Activated T-helper 2 cell treated with anti-CD3 and anti-CD28 coated beads, Interferon-gamma antibody, Interleukin-2, Interleukin-4, amounts not matched to agents 10 μg/mL and 5 μg/mL and 100 μg/mL, durations not matched to agents 14 hours and 24 hours and 36 hours (primary cell): ENCODE measurements around the gene VWF. TPM values are rescaled to one million over a fixed set of nuclear protein-coding genes. Genes with fewer than 3 reads are reported as not detected.

Experiments
- DNase-seq: peaks from one replicate; pipeline ENCODE4 v3.0.0; 2021; ENCODE audit warnings: low spot score
- H3K27ac Mint-ChIP-seq: one replicate; pipeline ENCODE4 v1.8.0; 2021; ENCODE audit warnings: mixed read lengths
- H3K27me3 Mint-ChIP-seq: one replicate; pipeline ENCODE4 v1.8.0; 2021; ENCODE audit warnings: low read depth, mixed read lengths
- H3K36me3 Mint-ChIP-seq: one replicate; pipeline ENCODE4 v1.8.0; 2021; ENCODE audit warnings: low read depth, mixed read lengths
- H3K4me1 Mint-ChIP-seq: one replicate; pipeline ENCODE4 v1.8.0; 2021; ENCODE audit warnings: low read depth, mixed read lengths
- H3K4me3 Mint-ChIP-seq: one replicate; pipeline ENCODE4 v1.8.0; 2021; ENCODE audit warnings: low read depth, mild to moderate bottlenecking, moderate library complexity, mixed read lengths
- H3K9me3 Mint-ChIP-seq: one replicate; pipeline ENCODE4 v1.8.0; 2021; ENCODE audit warnings: mixed read lengths
- intact Hi-C: fragments of 100-400 bp; cut with micrococcal nuclease; formaldehyde crosslinking; loops from one replicate; pipeline ENCODE4 v1.15.1; 2023
- total RNA-seq: library from RNA; stranded (reverse); gene quantifications from 2 replicates; pipeline ENCODE4 v1.2.3, GENCODE V29; 2022

Gene VWF
- total RNA-seq, 1 donor from 2014 or later, result not detected

DNA sequence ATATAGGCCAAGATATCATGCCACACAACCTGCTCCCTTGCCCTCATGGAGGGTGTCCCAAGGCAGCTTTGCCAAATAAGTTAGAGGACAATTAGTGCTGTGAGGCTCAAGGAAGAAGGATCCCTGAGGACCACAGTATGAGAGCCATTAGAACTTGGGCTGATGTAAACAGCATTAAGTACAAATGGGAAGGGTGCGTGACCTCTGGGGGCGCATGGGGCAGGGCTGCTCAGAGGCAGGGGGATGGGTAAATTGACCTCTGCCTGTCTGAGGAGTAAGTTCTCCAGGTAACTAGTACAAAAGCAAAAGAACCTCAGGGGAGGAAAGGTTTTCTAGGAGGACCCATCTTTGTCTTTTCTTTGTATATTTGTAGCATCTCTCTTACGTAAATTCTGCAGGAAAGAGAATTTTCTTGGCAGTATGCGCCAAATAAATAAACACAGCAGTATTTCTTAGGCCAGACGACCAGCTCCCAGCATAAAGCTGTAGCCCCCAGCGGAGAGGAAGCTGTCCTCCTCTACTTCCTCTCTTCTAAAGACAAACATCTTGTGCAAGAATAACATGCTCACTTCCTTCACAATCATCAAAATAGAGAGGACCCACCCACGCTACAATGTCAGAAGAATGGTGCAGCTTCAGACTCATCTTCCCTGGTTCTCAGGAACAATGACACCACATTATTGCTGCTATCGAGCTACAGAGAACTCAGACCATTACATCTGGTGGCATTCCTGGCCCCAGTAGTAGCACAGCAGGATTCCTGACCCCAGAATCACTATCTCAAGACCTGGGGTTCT, 16.4 kb upstream of the VWF start:
- peaks cover 3% of the 10 kb centered on the region for H3K9me3 Mint-ChIP-seq
- peaks cover 22% of the 10 kb centered on the region for H3K4me1 Mint-ChIP-seq
- H3K27me3 Mint-ChIP-seq, result no peaks in the 10 kb centered on the region
- H3K4me3 Mint-ChIP-seq, result no peak overlapping the region
- peak overlapping the region; percentile 80 for H3K27ac Mint-ChIP-seq
- no peaks in the 10 kb centered on the region for H3K36me3 Mint-ChIP-seq
- intact Hi-C loops, result no loop called here
- no peak for DNase-seq

- intact Hi-C loops, result no loop called here
- no peak overlapping the region for H3K4me3 Mint-ChIP-seq
- no peak for DNase-seq
- H3K36me3 Mint-ChIP-seq, result no peaks in the 10 kb centered on the region
- peaks cover 3% of the 10 kb centered on the region for H3K9me3 Mint-ChIP-seq
- H3K27me3 Mint-ChIP-seq, result no peaks in the 10 kb centered on the region
- H3K27ac Mint-ChIP-seq, result no peak overlapping the region
- H3K4me1 Mint-ChIP-seq, result peaks cover 3% of the 10 kb centered on the region
These were observed 10.6 kb upstream of the VWF start for GRCh38 chr12:6135071-6135470.

DNA sequence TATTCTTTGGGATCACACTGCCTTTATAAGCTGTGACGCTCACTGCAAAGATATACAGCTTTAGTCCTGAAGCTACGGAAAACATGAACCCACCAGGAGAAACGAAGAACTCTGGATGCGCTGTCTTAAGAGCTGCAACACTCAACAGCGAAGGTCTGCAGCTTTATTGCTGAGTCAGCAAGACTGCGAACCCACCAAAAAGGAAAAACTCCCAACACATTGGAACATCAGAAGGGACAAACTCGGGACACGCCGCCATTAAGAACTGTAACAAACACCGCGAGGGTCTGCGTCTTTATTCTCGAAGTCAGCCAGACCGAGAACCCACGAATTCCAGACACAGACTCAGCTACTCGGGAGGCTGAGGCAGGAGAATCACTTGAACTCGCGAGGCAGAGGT, 9.2 kb upstream of the VWF start:
- Mint-ChIP-seq H3K36me3 (no peaks in the 10 kb centered on the region), H3K4me1 (no peaks in the 10 kb centered on the region), H3K27ac (no peak overlapping the region), H3K27me3 (no peaks in the 10 kb centered on the region), H3K9me3 (peaks cover 3% of the 10 kb centered on the region), H3K4me3 (no peak overlapping the region)
- intact Hi-C loops, result no loop called here
- DNase-seq, result no peak

DNA sequence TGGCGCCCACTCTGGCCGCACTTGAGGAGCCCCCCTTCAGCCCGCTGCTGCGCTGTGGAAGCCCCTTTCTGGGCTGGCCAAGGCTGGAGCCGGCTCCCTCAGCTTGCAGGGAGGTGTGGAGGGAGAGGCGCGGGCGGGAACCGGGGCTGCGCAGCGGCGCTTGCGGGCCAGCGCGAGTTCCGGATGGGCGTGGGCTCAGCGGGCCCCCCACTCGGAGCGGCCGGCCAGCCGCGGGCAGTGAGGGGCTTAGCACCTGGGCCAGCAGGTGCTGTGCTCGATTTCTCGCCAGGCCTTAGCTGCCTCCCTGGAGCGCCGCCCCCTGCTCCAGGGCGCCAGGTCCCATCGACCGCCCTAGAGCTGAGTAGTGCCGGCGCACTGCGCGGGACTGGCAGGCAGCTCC, 8.0 kb upstream of the VWF start:
- Mint-ChIP-seq H3K27me3 (peaks cover 2% of the 10 kb centered on the region), H3K36me3 (no peaks in the 10 kb centered on the region), H3K27ac (no peak overlapping the region), H3K4me3 (no peak overlapping the region), H3K4me1 (no peaks in the 10 kb centered on the region), H3K9me3 (peaks cover 3% of the 10 kb centered on the region)
- intact Hi-C loops, result no loop called here
- no peak for DNase-seq

DNA sequence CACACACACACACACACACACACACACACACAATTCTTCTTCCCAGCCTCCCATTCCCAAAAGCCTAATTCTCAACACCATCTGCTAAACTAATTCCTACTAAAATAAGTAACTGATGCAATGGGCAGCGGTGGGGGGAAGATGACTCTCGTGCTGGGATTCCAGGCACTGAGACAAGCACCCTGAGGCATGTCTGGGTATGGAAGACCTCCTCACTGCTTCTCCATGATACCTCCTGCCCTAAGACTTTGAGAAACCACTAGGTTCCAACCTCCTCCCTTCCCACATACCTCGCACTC, 789 bp upstream of the VWF start:
- no peaks in the 10 kb centered on the region for H3K36me3 Mint-ChIP-seq
- H3K4me3 Mint-ChIP-seq, result no peak overlapping the region
- intact Hi-C loops, result no loop called here
- no peaks in the 10 kb centered on the region for H3K9me3 Mint-ChIP-seq
- peaks cover 2% of the 10 kb centered on the region for H3K27me3 Mint-ChIP-seq
- H3K27ac Mint-ChIP-seq, result no peak overlapping the region
- DNase-seq, result no peak
- no peaks in the 10 kb centered on the region for H3K4me1 Mint-ChIP-seq

DNA sequence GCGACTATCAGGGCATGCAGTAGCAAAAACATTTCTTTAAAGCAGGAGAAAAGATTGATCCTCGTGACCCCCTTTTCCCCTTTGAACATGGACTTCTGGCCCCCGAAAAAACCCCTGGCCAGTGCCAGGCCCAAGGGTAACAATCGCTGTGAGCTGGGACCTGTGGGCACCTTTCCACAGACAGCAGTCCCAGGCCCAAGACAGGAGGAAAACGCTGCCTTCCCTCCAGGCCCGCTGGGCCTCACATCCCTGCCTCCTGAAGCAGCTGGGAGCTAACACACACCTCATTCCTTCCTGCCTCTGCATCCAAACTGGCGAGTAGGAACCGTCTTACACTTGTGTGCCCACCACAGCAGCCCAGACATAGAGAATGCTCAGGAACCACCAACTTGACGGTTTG, 1.2 kb downstream of the VWF start:
- intact Hi-C loops, result no loop called here
- Mint-ChIP-seq H3K9me3 (no peaks in the 10 kb centered on the region), H3K36me3 (no peaks in the 10 kb centered on the region), H3K4me3 (no peak overlapping the region), H3K27me3 (peaks cover 2% of the 10 kb centered on the region), H3K4me1 (no peaks in the 10 kb centered on the region), H3K27ac (no peak overlapping the region)
- no peak for DNase-seq

DNA sequence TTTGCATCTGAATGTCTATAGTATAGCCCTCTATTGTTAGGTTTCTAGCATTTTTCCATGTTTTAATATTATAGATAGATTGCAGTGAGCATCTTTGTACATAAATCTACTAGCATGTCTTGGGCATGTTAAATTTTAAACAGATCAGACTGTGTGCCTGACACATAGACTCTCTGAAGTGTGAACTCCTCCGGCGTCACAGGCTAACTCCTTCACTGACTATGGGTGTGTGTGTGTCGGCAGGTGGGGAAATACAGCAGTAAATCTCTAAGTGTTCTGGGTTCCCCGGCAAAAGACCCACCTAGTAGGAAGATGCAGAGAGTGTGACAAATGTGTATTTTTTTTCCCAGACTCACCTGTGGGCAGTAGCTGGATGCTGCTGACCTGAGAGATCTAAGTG, 2.3 kb downstream of the VWF start:
- Mint-ChIP-seq H3K27ac (no peak overlapping the region), H3K36me3 (no peaks in the 10 kb centered on the region), H3K9me3 (no peaks in the 10 kb centered on the region), H3K4me1 (no peaks in the 10 kb centered on the region), H3K27me3 (no peaks in the 10 kb centered on the region), H3K4me3 (no peak overlapping the region)
- intact Hi-C loops, result no loop called here
- DNase-seq, result no peak

DNA sequence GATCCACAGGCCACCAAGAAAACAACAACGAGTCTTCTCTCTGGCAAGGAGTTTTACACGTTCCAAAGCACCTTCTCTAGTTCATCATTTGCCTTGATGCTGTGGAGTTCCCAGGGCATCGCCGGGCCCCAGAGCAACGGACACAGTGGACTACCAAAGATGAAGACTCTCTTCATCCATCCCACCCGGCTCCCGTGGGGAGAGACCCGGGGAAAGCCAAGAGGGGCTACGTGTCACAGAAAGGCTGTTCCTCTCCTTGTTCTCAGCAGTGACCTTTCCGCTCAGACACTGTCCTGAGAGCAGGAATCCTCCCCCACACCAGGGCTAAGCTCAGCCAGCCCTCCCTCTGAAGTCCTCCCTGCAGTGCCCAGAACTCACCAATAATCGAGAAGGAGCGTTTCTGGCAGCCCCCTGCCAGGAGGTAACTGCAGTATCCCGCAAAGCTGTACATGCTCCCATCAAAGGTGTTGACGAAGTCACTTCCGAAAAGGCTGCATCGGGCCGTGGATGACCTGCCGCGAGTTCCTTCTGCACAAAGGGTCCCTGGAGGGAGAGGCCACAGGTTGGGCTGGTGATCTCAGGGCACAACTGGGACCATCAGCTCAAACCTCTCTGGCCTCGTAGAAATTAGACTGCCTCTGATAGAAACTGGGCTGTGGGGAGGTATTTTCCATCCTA, 3.5 kb downstream of the VWF start:
- no peak overlapping the region for H3K4me3 Mint-ChIP-seq
- DNase-seq, result no peak
- intact Hi-C loops, result no loop called here
- H3K27me3 Mint-ChIP-seq, result no peaks in the 10 kb centered on the region
- no peaks in the 10 kb centered on the region for H3K9me3 Mint-ChIP-seq
- H3K4me1 Mint-ChIP-seq, result peaks cover 2% of the 10 kb centered on the region
- no peaks in the 10 kb centered on the region for H3K36me3 Mint-ChIP-seq
- no peak overlapping the region for H3K27ac Mint-ChIP-seq

DNA sequence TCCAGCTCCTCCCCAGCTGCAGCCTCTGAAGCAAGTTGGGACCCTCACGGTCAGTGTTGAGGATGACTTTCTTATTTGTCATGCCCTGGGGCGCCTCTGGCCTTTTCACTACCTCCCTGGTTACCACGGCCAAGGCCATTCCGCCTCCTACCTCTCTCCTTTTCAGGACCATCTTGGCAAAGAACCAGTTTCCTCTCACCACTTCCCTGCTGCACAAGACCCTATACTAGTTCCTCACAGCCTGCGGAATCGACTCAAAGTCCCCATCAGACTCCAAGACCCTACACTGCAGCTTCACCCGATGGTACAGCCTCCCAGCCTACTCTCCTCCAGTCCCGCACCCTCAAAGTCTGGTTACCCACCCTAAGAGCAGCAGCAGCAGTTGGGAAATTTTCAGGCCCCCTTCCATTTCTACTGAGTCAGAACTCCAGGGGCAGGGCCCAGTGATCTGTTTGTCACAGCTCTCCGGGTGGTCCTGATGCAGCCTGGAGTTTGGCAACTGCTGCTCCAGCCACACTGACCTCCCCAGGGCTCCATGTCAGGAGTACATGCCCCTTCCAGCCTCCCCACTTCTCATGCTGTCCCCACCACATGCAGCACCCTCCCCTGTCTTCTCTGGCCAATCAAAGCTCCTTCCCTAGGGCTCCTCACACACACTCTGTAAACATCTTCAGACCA, 5.4 kb downstream of the VWF start:
- no peak for DNase-seq
- H3K9me3 Mint-ChIP-seq, result no peaks in the 10 kb centered on the region
- H3K36me3 Mint-ChIP-seq, result no peaks in the 10 kb centered on the region
- H3K4me3 Mint-ChIP-seq, result no peak overlapping the region
- no peak overlapping the region for H3K27ac Mint-ChIP-seq
- peaks cover 9% of the 10 kb centered on the region for H3K4me1 Mint-ChIP-seq
- no peaks in the 10 kb centered on the region for H3K27me3 Mint-ChIP-seq
- intact Hi-C loops, result no loop called here

GRCh38 chr12:6116471-6117021, 7.9 kb downstream of the VWF start:
- Mint-ChIP-seq H3K4me1 (peaks cover 9% of the 10 kb centered on the region), H3K27me3 (no peaks in the 10 kb centered on the region), H3K9me3 (no peaks in the 10 kb centered on the region), H3K27ac (no peak overlapping the region), H3K36me3 (no peaks in the 10 kb centered on the region), H3K4me3 (no peak overlapping the region)
- intact Hi-C loops, result no loop called here
- no peak for DNase-seq

GRCh38 chr12:6115389-6115788, 9.1 kb downstream of the VWF start:
- intact Hi-C loops, result no loop called here
- Mint-ChIP-seq H3K36me3 (no peaks in the 10 kb centered on the region), H3K27me3 (no peaks in the 10 kb centered on the region), H3K4me1 (peaks cover 9% of the 10 kb centered on the region), H3K9me3 (no peaks in the 10 kb centered on the region), H3K4me3 (no peak overlapping the region), H3K27ac (no peak overlapping the region)
- DNase-seq, result no peak

DNA sequence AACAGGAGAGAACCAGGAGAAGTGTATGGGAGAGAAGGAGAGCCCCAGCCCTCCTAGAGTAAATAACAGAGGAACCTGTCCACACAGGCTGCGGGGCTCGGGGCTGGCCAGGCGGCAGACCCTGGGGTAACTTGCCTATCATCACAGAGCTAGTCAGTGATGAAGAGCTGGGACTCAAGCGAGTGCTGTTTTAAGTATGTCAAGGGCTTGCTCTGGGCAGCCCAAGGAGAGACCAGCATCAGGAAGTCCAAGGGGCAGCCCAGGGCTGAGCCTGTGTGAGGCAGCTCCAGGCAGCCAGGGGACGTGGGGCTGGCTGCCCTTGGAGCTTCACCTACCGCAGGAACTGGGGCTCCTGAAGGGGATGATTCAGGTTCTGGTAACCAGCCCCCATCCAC, 10.0 kb downstream of the VWF start:
- H3K4me3 Mint-ChIP-seq, result no peak overlapping the region
- no peaks in the 10 kb centered on the region for H3K9me3 Mint-ChIP-seq
- no peaks in the 10 kb centered on the region for H3K36me3 Mint-ChIP-seq
- DNase-seq, result no peak
- H3K27me3 Mint-ChIP-seq, result no peaks in the 10 kb centered on the region
- no peak overlapping the region for H3K27ac Mint-ChIP-seq
- intact Hi-C loops, result no loop called here
- H3K4me1 Mint-ChIP-seq, result peaks cover 9% of the 10 kb centered on the region
